ENCODE results near the gene MUC21.

- TF ChIP-seq, protein P1, sequence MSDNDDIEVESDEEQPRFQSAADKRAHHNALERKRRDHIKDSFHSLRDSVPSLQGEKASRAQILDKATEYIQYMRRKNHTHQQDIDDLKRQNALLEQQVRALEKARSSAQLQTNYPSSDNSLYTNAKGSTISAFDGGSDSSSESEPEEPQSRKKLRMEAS (IDR thresholded peaks at IDR 0.05; ENCODE audit: low read depth, low read length): no peak
- no peak for TF ChIP-seq CTCF (IDR thresholded peaks at IDR 0.05; ENCODE audit: low read depth, low read length)
Measured at GRCh38 chr6:31009731-31010130, 26.2 kb downstream of the MUC21 start.
